ENCODE results near the gene MAGEB4.
"Not testable (repeated sequence)": the region's sequence is repeated elsewhere in the genome, so short reads cannot be mapped to it uniquely, and the experiment has no call there.

The MAGEB4 gene, protein sequence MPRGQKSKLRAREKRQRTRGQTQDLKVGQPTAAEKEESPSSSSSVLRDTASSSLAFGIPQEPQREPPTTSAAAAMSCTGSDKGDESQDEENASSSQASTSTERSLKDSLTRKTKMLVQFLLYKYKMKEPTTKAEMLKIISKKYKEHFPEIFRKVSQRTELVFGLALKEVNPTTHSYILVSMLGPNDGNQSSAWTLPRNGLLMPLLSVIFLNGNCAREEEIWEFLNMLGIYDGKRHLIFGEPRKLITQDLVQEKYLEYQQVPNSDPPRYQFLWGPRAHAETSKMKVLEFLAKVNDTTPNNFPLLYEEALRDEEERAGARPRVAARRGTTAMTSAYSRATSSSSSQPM
- 0 reads per million in 4 donors for total RNA-seq

DNA sequence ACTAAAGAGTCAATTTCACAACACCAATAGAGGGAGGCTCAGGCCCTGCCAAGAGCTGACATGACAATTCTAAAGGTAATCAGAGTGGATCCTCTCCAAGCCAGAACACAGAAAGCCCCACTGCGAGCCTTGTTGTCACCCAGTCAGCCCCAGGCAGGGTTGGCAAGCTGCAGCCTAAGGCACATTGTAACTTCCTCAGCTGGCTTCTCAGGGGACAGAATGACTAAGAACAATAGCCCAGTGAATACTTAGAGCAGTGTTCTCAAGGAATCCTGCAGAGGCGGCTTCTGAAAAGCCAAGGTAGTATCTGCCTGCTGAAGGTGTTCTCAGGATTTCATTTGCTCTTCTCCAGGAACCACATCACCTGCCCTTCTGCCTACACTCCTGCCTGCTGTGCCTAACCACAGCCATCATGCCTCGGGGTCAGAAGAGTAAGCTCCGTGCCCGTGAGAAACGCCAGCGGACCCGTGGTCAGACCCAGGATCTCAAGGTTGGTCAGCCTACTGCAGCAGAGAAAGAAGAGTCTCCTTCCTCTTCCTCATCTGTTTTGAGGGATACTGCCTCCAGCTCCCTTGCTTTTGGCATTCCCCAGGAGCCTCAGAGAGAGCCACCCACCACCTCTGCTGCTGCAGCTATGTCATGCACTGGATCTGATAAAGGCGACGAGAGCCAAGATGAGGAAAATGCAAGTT, at the start of gene MAGEB4:
TSS of gene MAGEB4 (plus strand) at position 277 of the 692 bp plus-strand sequence. CDS start at position 413, 136 bp downstream.
- DNase-seq, result no peak

DNA sequence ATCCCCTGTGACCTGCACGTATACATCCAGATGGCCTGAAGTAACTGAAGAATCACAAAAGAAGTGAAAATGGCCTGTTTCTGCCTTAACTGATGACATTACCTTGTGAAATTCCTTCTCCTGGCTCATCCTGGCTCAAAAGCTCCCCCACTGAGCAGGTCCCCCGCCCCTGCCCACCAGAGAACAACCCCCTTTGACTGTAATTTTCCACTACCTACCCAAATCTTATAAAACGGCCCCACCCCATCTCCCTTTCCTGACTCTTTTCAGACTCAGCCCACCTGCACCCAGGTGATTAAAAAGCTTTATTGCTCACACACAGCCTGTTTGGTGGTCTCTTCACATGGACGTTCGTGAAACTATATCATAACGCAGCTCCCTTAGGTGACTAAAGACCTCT, 47.9 kb upstream of the MAGEB4 start:
- DNase-seq, result not testable (repeated sequence)

DNA sequence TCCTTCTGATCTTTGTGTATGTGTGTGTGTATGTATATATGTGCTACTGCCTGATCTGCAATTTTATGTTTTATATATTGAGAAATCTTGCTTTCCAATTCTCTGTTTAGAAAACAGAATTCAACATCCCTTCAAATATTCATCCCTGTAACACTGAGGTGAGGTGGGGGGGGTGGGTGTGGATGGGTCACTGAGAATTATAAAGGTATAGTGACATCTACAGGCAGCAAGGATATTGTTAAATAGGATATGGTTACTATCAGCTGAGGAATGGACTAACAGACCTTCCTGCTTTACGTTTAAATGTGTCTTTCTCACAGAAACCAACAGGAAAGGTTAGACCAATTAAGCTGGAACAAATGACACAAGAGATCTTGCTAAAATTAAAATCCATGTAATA, 45.5 kb upstream of the MAGEB4 start:
- DNase-seq, result no peak

DNA sequence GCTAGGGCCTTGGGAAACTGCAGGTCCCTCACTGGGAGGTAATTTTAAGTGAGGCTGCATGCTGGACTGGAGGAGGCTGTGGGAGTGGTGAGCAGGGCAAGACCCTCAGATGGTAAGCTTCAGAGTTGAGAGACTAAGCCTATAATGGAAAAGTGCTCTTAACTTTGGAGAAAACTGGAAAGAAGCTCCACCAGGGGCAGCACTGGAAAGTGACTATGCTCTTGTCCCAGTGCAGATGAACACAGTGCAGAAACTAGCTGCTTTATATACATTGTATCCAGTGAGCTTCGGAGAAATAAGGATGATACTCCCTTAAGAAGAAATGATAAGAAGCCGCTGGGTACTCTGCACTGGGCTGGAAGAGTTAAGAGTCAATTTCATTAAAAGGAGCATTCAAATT, 29.6 kb upstream of the MAGEB4 start:
- DNase-seq, result no peak

DNA sequence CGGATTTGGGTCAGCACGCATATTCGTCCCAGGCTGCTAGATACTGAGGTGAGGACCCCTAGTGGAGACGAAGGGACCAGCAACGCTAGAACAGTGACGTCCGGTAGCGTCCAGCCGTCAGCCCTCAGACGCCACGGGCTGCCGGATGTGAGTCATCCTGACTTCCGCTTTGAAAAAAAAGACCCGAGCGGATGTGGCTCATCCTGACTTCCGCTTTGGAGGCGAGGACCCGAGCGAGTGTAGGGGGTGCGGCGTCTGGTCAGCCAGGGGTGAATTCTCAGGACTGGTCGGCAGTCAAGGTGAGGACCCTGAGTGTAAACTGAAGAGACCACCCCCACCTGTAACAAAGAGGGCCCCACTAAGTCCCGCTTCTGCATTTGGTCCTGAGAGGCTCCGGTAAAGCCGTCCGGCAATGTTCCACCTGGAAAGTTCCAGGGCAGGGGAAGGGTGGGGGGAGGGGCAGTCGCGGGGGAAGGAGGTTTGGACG, 26.4 kb upstream of the MAGEB4 start, which contains the start of gene MAGEB2:
TSS of gene MAGEB2 (plus strand) at position 207 of the 487 bp plus-strand sequence. CDS start 3,018 bp downstream, outside the sequence.
- no peak for DNase-seq

DNA sequence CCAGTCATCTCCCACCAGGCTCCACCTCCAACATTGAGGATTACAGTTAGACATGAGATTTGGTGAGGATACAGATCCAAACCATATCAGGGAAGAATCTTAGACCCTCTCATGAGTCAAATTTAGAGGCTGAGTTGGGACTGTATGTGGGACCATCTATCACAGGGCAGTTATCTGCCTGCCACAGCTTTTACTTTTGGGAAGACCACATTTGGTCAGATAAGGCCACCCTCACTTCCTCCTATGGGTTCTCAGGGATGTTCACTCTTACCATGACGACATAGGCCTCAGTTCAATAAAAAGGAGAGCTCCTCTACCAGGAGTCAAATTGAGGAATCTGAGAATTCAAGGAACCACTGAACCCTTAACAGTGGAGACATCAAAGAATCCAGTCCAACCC, 24.3 kb upstream of the MAGEB4 start:
- DNase-seq, result no peak

DNA sequence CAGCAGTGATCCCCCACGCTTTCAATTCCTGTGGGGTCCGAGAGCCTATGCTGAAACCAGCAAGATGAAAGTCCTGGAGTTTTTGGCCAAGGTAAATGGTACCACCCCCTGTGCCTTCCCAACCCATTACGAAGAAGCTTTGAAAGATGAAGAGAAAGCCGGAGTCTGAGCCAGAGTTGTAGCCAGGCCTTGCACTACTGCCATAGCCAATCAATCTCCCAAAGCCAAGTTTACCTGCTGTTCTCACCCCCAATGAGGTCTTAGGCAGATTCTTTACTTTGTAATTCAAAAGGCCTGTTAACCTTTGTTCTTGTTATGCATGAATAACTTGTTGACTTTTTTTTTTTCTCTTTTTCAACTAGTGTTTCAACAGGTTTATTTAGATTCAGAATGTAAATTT, 22.4 kb upstream of the MAGEB4 start:
- no peak for DNase-seq

DNA sequence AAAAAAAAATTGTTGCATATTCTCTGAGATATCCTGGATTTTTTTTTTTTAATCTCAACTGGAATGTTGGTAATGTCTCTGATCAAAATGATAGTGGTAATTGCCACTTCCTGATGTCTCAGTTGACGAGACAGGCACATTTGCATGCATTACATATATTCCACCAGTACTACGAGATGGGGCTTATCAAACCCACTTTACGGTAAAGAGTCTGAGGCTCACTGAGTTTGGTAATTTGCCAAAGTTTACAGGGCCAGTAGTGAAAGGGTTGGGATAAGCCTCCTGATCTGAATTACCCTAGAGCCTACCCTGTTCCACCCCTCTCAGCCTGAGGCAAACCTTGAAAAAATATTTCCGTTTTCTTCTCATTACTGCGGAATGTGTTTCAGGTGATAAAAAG, 21.1 kb upstream of the MAGEB4 start:
- no peak for DNase-seq

DNA sequence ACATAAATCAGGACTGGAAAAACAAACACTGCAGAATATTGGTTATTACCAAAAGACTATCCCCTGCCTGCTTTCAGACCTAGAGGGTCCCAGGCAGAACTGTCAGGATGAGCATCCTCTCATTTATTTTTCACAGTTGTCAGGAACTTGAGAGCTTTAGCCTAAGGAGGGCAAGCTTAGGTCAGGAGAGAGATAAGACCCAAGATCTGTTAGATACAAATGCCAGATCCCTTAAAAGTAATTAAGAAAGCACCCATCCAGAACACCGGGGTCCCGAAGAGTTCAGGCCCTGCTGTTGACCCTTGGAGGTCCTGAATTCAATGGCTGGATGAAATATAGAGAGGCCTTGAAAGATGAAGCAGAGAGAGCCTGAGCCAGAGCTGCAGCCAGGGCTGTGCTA, 17.3 kb upstream of the MAGEB4 start:
- no peak for DNase-seq

DNA sequence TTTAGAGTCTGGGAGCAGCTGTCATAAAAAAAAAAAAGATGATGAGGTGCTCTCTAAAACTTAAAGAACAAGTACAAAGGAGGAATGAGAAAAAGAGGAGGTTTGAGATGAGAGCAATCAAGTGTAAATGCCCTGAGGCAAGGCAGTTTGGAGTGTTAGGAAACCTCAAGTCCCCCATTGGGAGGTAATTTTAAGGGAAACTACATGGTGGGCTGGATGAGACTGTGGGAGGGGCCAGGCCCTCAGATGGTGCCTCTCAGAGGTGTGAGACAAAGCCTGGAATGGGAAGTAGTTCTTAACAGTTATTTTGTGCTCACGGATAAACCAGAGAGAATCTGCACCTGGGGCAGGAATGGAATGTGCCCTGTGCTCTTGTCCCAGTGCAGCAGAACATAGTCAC, 13.3 kb upstream of the MAGEB4 start:
- no peak for DNase-seq

DNA sequence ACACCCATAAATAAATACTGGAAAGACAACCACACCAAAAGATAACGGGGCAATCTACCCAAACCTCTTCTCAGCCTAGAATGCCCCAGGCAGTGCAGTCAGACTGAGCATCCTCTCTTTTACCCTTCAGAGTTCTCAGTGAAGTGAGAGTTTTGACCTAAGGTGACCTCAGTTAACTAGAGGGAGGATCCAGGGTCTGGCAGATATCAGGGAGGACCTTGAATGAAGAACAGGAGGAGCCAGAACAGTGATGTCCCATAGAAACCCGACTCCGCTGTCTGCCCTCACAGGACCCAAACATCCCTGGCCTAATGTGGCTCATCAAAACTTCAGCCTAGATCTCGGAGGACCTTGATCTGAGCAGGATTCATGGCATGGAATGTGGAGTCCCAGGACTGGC, 11.4 kb upstream of the MAGEB4 start, which contains the start of gene MAGEB3:
TSS of gene MAGEB3 (plus strand) at position 263 of the 400 bp plus-strand sequence. CDS start 5,268 bp downstream, outside the sequence.
- DNase-seq, result no peak

DNA sequence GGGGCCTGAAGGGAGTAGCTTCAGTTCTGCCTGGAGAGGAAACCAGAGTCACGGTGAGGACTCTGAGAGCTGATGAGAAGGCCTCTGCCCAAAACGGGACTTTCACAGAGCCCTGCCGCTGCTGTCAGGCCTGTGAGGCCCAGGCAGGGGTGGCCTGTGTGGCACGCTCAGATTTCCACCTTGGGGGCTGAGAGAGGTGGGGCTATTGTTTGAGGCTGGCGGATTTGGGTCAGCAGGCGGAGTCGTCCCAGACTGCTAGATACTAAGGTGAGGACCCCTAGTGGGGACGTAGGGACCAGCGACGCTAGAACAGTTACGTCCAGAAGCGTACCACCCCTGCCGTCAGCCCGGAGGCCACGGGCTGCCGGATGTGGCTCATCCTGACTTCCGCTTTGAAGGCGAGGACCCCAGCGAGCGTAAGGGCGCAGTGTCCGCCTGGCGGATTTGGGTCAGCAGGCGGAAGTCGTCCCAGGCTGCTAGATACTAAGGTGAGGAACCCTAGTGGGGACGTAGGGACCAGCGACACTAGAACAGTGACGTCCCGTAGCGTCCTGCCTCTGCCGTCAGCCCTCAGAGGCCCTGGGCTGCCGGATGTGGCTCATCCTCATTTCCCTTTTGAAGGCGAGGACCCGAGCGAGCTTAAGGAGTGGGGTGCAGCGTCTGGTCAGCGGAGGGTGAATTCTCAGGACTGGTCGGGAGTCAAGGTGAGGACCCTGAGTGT, 5.1 kb downstream of the MAGEB4 start, which contains the start of gene MAGEB1:
TSS of gene MAGEB1 (plus strand) at position 378 of the 721 bp plus-strand sequence. CDS start 3,348 bp downstream, outside the sequence.
- no peak for DNase-seq

DNA sequence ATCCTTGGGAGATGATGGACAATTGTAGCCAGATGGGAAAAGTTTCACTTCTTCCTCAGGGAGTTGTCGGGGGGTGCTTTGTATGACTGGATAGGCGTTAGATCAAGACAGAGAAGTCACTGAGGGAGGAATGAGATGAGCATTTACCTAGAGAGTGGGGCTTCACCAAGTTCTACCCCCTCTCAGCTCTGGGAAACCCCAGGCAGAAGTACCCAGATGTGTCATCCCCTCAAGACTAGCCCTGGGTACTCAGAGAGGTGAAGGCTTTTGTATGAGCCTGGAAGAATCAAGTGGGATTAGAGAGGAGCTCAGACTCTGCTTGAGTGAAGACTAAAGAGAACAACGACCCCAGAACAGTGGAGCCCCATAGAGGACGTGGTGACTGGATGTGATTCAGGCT, 7.1 kb downstream of the MAGEB4 start:
- DNase-seq, result no peak

DNA sequence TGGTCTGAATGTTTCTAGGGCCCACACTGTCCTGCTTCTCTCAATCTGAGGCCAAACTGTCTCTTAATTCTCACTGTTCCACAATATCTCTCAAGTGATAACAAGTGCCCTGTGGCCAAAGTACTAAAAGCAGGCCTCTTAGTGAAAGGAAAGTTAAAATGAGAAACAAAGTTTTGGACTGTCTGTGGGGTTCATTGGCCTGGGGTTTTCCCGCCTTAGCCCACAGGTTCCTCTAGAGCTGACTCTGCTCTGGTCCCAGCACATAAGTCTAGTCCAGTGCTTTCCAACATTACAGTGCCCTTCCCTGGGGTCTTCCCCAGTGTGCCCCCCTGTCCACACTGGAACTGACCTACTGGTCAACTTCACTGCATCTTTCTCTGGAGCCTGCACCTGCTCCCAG, 11.5 kb downstream of the MAGEB4 start:
- no peak for DNase-seq

DNA sequence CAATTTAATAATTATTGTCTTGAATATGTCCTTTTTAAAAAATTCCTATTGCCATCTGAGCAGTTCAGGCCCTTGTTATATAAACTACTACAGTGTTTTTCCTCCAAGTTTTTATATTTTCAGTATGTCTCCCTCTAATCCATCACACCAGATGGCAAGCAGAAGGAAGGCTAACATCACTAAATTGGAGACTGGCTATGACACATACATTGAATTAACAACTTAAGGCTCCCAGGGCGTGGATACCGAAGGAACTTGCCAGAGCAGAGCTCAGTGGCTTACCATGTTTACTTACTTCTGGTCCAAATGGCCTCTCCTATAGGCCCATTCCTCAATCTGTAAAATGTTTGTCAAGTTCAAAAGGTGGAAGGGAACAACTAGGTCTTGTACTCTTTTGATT, 18.1 kb downstream of the MAGEB4 start:
- no peak for DNase-seq

DNA sequence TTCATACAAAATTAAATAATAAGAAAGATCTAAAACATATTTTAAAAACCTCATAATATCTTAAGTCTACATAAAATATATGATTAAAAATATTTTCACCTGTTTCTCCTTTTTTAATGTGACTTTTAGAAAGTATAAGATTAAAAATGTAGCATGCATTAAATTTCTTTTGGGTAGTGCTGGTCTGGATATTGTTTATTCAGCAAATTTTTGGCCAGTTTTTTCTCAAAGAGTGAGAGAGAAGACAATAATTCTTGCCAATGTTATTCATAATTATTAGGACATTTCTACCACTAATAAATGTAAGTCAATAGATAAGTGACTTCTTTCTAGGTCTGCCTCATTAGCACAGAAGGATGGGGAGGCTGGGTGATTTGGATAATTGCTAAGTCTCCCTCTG, 19.2 kb downstream of the MAGEB4 start:
- no peak for DNase-seq

DNA sequence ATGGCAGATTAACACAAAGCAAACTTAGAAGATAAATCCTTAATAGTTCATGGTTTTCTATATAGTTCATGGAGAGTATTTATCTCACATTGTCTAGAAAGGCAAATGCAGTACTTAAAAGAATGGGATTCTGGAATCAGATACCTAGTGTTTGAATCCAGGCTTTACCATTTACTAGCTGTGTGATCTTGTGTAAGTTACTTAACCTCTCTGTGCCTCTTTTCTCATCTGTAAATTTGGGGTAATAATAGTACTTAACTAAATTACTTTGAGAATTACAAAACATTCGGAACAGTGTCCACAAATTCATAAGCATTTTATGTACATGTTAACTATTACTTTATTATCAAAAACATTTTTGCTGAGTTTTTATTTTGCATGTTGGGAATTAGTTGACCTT, 21.0 kb downstream of the MAGEB4 start:
- no peak for DNase-seq

DNA sequence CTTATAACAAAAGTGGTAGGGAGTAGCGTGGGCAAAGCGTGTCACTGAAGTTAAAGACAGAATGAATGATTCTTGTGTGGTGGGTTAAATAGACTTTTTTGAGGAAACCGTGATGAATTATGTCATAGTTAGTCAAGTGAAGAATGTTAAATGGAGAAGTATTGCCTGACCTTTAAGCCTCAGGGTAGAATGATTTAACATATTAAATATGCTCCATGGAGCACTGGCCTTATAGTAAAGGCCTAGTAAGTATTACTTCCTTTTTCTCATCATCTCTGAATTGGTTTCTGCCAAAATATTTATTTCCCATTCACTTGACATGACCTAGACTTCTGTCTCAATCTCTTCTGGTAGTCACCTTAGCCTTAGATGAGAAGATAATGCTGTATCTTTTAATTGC, 28.8 kb downstream of the MAGEB4 start:
- DNase-seq, result no peak

DNA sequence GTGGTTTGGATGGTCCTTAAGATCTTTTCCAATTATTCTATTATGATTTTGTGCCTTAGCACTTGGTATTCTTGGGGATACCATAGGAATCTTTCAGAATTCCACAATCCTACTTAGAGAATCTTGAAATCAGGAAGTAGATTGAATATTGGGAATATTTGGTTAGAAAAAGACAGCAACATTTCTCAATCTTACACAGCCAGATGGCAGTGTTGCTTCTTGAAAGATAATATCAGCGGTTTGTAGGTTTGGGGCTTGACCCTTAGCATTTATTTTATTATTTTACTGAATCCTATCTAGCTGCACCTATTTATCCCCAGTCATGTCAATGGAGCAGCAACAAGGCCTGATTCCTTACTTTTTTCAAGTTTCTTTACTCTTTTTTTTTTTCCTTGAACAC, 33.7 kb downstream of the MAGEB4 start:
- no peak for DNase-seq

DNA sequence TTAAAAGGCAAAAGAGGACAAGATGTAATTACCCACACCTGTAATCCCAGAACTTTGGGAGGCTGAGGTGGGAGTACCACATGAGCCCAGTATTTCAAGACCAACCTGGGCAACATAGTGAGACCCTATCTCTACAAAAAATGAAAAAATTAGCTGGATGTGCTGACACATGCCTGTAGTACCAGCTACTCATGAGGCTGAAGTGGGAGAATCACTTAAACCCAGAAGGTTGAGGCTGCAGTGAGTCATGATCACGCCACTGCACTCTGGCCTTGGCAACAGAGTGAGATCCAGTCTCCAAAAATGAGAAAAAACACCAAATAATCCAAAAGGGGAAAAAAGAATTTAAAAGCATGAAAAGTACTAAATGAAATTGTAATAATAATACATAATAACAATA, 36.6 kb downstream of the MAGEB4 start:
- no peak for DNase-seq

DNA sequence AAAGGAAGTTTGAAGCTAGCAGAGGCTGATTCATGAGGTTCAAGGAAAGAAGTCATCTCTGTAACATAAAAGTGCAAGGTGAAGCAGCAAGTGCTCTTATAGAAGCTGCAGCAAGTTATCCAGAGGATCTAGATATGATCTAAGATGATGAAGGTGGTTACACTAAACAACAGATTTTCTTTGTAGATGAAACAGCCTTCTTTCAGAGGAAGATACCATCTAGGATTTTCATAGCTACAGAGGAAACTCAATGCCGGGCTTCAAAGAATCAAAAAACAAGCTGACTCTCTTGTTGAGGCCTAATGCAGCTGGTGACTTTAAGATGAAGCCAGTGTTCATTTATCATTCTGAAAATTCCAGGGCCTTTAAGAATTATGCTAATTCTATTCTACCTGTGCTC, 38.6 kb downstream of the MAGEB4 start:
- no peak for DNase-seq

DNA sequence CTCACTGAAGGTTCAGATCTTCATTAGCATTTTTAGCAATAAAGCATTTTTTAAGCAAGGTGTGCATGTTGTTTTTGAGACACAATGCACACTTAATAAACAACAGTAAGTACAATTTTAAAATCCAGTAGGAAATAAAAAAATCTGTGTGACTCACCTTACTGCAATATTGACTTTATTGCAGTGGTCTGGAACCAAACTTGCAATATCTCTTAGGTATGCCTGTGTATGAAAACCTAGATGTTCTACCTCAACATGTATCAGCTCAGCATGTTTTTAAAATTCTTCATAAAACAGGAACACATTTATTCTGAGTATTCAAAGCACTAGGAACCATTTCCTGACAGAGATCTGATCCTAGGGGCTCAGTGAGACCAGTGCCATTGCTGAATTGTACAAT, 40.7 kb downstream of the MAGEB4 start:
- no peak for DNase-seq

All from T-helper 1 cell (primary cell).